SK-N-MC (cell line): ENCODE data around the gene SLC66A2.

Experiments
- DNase-seq: peaks from one replicate; pipeline ENCODE4 v3.0.0-alpha.2; 2011; ENCODE audit warnings: low read depth, low spot score
- H3K27ac ChIP-seq: fragments of 200-600 bp; sonication (generic); 2 replicates; pipeline ENCODE4 v1.5.1; 2016; ENCODE audit warnings: mixed run types
- H3K36me3 ChIP-seq: fragments of 200-600 bp; sonication (generic); 2 replicates; pipeline ENCODE4 v1.6.1; 2017; ENCODE audit warnings: antibody characterized with exemption, low read length, mixed read lengths; ENCODE audit not compliant: insufficient read depth
- H3K4me3 ChIP-seq: fragments of 200-600 bp; sonication (generic); 2 replicates; pipeline ENCODE4 v1.5.1; 2016
- H3K9ac ChIP-seq: fragments of 200-600 bp; sonication (generic); 2 replicates; pipeline ENCODE4 v1.8.0; 2017; ENCODE audit warnings: mixed run types, mixed read lengths; ENCODE audit not compliant: insufficient read length
- H3K9me3 ChIP-seq: fragments of 200-600 bp; sonication (generic); 2 replicates; pipeline ENCODE4 v1.6.1; 2017; ENCODE audit warnings: low read depth, mild to moderate bottlenecking, antibody characterized with exemption, low read length, moderate library complexity, mixed read lengths
- EZH2 ChIP-seq: fragments of 200-600 bp; sonication (generic); IDR thresholded peaks from one replicate; pipeline ENCODE4 v1.6.1; 2017; ENCODE audit warnings: antibody characterized with exemption
- FOXP2 ChIP-seq: optimal IDR thresholded peaks from 2 replicates; pipeline ENCODE3; 2011; ENCODE audit warnings: mild to moderate bottlenecking, moderate library complexity; ENCODE audit not compliant: insufficient read depth; ENCODE audit errors: extremely low read length, control extremely low read depth
- POLR2AphosphoS5 ChIP-seq: IDR thresholded peaks from 2 replicates; pipeline ENCODE4 v1.6.1; 2012; ENCODE audit warnings: mild to moderate bottlenecking, low read depth, low read length, borderline replicate concordance

Gene SLC66A2

GRCh38 chr18:79955302-79956075 lies 4.0 kb upstream of the SLC66A2 start:
- no peaks in the 10 kb centered on the region for H3K9me3 ChIP-seq
- TF ChIP-seq EZH2, result no peak
- no peak for TF ChIP-seq POLR2AphosphoS5
- no peak for TF ChIP-seq FOXP2

GRCh38 chr18:79954791-79955190 lies 3.3 kb upstream of the SLC66A2 start:
- Histone ChIP-seq H3K36me3 (no peaks in the 10 kb centered on the region), H3K27ac (no peak overlapping the region), H3K9ac (no peak overlapping the region), H3K4me3 (no peak overlapping the region), H3K9me3 (no peaks in the 10 kb centered on the region)
- no peak for DNase-seq
- TF ChIP-seq EZH2 (no peak), FOXP2 (no peak), POLR2AphosphoS5 (no peak)

More at GRCh38 chr18:79955302-79956075, 4.0 kb upstream of the SLC66A2 start:
- no peaks in the 10 kb centered on the region for H3K36me3 ChIP-seq
- no peak for DNase-seq
- no peak overlapping the region for H3K9ac ChIP-seq
- H3K4me3 ChIP-seq, result no peak overlapping the region
- no peak overlapping the region for H3K27ac ChIP-seq

- TF ChIP-seq POLR2AphosphoS5 (no peak), FOXP2 (no peak), EZH2 (no peak)
- no peak for DNase-seq
- Histone ChIP-seq H3K36me3 (peaks cover under 1% of the 10 kb centered on the region; the same call in 1 of the 2 replicates), H3K4me3 (no peak overlapping the region), H3K9ac (no peak overlapping the region), H3K27ac (no peak overlapping the region), H3K9me3 (no peaks in the 10 kb centered on the region)
Observed at GRCh38 chr18:79953971-79954651, 2.7 kb upstream of the SLC66A2 start.

GRCh38 chr18:79952996-79953559 lies 1.6 kb upstream of the SLC66A2 start:
- Histone ChIP-seq H3K4me3 (no peak overlapping the region), H3K9me3 (no peaks in the 10 kb centered on the region), H3K36me3 (peaks cover 3% of the 10 kb centered on the region; the same call in 1 of the 2 replicates), H3K9ac (no peak overlapping the region), H3K27ac (no peak overlapping the region)
- no peak for DNase-seq
- TF ChIP-seq FOXP2 (no peak), POLR2AphosphoS5 (no peak), EZH2 (no peak)

GRCh38 chr18:79952456-79952995 lies 1.1 kb upstream of the SLC66A2 start:
- Histone ChIP-seq H3K36me3 (peaks cover 3% of the 10 kb centered on the region; the same call in 1 of the 2 replicates), H3K27ac (no peak overlapping the region), H3K4me3 (peak overlapping the region; percentile 80), H3K9me3 (no peaks in the 10 kb centered on the region), H3K9ac (peak overlapping the region; percentile 73)
- DNase-seq, result no peak
- no peak for TF ChIP-seq EZH2
- no peak for TF ChIP-seq FOXP2
- TF ChIP-seq POLR2AphosphoS5, result no peak

GRCh38 chr18:79950515-79951341 lies 725 bp downstream of the SLC66A2 start:
- no peak overlapping the region for H3K27ac ChIP-seq
- TF ChIP-seq FOXP2, result no peak
- no peak for TF ChIP-seq EZH2
- no peak for TF ChIP-seq POLR2AphosphoS5
- DNase-seq, result no peak
- H3K9me3 ChIP-seq, result no peaks in the 10 kb centered on the region
- peak overlapping the region; percentile 80 for H3K4me3 ChIP-seq
- peak overlapping the region; percentile 67 for H3K9ac ChIP-seq
- H3K36me3 ChIP-seq, result peaks cover 3% of the 10 kb centered on the region; the same call in 1 of the 2 replicates

- TF ChIP-seq POLR2AphosphoS5 (no peak), EZH2 (no peak), FOXP2 (no peak)
- H3K27ac ChIP-seq, result no peak overlapping the region
- H3K36me3 ChIP-seq, result peaks cover 3% of the 10 kb centered on the region; the same call in 1 of the 2 replicates
- no peaks in the 10 kb centered on the region for H3K9me3 ChIP-seq
- H3K9ac ChIP-seq, result peak overlapping the region; percentile 67
- no peak for DNase-seq
- peak overlapping the region; percentile 80 for H3K4me3 ChIP-seq
Observed at GRCh38 chr18:79949697-79950487, 1.6 kb downstream of the SLC66A2 start.
